Activated CD4-positive, alpha-beta T cell treated with anti-CD3 and anti-CD28 coated beads for 48 hours (primary cell): ENCODE data around the gene UNKL.

Experiments
- DNase-seq: peaks from one replicate; pipeline ENCODE4 v3.0.0-alpha.2; 2020

UNKL gene

GRCh38 chr16:1320658-1321240 lies 93.8 kb downstream of the UNKL start:
- no peak for DNase-seq

DNA sequence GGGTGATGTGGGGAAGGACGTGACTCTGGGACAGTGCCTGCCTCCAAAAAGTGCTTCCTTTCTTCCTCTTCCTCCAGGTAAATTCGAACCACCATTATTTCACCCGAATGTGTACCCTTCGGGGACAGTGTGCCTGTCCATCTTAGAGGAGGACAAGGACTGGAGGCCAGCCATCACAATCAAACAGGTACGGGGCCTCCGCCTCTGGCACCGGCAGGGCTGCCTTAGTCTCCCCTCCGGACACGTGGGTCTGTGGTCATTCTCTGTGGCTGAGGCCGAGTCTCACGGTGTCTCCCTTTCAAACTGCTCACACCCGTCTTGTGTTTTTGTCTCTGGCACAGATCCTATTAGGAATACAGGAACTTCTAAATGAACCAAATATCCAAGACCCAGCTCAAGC lies 94.4 kb downstream of the UNKL start:
- DNase-seq: no peak

DNA sequence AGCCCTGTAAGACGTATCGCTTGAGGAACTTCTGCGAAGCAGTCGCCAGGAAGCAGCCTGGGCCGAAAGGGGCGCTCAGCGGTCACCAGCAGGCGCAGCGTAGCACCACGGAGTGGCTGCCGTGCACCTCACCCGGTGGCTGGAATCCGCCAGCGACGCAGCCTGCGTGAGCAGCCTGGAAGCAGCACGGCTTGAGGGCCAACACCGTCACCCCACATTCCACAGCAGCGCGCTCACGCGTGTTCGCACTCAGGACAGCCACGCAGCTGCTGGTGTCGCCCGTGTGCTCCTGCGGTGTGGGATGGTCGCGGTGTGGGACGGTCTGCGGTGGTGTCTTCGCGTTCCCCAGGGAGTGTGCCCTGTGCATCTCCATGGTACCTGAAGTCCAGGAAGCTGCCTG lies 95.5 kb downstream of the UNKL start:
- no peak for DNase-seq

- DNase-seq: no peak
Observed at GRCh38 chr16:1318268-1318545, 96.3 kb downstream of the UNKL start.

DNA sequence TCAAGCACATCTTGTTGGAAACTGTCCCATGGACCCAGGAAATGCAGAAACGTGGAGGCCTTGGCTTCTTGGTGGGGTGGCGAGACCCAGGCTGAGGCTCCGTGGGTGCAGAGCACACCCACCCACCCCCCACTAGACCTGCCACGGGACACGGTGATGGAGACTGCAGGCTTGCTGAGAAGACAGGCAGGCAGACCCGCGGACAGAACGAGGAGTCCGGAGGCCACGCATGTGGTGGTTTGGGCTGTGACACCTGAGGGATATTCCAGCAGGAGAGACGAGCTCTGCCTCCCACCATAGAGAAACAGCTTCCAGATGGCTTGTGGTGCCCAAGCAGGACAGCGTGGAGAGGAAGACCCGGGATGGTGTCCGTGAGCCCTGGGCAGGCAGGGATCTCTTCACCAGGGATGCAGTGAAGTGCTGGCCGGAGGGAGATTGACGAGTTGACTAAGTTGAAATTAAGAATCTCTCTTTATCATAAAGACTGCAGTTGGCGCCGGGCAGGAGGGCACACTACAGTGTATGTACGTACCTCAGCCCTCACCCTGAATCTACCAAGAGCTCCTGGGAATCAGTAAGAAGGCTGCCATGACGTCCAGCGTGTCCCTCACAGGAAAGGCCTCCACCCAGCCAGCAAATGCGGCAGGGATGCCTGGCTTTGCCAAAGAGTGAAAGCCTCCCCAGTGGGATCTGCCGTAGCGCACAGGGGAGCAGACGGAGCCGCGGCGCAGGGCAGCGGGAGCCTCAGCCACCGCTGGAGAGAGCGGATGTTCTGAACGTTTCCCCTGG lies 96.8 kb downstream of the UNKL start:
- DNase-seq: no peak

DNA sequence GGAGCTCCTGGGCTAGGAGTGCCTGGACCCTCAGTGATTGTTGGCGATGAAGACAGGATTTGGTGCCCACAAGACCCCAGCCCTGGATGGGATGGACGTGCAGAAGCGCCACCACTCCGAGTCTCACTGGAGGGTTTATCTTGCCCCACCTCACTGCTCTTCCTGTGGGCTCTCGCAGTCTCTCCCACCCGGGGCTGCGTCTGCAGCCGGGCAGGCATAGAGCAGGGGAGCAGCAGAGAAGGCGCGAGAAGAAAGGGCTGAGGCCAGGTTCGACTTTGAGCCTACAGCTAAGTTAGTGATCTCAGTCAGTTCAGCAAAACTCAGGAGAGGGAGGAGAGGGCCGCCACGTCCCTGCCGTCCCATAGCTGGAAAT lies 98.5 kb downstream of the UNKL start:
- DNase-seq: no peak

DNA sequence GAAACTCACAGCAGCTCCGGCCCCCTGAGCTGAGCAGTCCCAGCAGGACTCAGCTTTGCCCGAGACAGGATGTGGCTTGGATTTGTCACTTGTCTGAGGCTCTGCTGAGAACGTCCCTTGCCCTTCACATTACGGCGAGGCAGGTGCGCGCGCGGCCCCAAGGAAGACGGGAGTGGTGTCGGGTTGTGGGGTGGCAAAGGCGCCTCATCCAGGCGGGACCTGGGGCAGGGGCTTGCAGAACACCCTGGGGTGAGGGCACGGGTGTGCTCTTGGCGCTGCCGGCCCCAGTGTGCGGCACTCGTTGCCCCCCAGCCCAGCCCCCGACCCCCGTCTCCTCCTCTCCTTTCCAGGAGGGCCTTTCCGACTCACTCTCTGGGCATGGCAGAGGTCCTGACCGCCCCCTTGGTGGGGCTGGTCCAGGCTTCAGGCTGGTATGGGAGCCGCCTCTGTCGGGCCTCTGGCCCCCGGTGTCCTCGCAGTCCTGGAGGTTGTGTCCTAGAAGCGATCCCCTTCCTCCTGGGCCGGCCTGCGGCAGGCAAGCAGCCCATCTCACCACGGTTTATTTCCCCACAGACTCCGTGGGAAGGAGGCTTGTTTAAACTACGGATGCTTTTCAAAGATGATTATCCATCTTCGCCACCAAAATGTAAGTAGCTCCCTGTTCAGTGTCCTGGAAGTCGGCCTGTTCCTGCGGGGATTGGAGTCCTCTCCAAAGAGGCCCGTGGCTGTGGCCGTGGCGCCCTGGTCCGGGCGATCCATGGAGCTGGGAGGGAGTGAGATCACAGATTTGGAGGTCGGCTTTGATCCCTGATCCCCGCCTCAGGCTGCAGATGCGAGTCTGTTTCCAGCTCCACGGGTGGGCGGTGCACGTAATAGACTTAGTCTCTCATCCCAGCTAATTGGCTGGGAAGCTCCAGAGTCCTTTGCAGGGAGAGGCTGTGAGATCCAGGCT lies 99.1 kb downstream of the UNKL start:
- no peak for DNase-seq

DNA sequence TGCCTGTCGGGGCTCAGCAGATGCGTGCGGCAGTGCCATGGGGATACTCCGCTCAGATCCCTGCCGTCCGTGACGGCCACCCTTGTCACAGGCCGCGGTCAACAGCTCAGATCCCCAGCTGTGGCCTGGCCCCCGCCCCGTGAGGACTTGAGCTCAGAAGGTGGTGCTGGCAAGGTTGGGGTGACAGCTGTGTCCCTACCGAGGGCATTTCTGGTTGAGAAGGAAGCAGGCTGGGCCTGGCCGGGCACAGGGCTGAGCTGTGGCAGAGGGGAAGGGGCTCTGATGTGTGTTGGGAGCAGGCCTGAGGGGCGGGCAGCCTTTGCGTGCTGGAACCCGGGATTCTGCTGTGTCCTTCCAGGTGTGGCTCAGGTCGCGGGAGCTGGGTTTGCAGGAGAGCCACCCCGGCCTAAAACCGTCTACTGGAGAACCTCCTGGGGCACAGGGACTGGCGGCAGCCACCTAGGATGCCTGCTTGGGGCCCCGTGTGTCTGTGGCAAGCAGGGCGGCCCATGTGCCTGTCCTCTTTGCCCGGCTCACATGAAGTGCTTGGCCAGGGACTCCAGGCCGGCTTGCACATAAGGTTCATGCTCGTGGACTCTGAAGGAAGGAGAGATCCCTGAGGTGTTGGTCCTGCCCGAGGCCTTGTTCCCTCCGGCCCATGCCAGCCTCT lies 100.0 kb downstream of the UNKL start:
- DNase-seq: no peak

GRCh38 chr16:1313721-1314369 lies 100.7 kb downstream of the UNKL start:
- DNase-seq: no peak
